GM19324 (cell line): ENCODE data around the gene PRDX1.
"Not testable (repeated sequence)": the region's sequence is repeated elsewhere in the genome, so short reads cannot be mapped to it uniquely, and the experiment has no call there.

Experiments used
- ATAC-seq: cut with Tn5 transposase; IDR thresholded peaks from one replicate; pipeline ENCODE4 v1.9.1; 2021; ENCODE audit warnings: mild to moderate bottlenecking, moderate library complexity; ENCODE audit not compliant: unreplicated experiment, low FRiP score

Gene PRDX1

DNA sequence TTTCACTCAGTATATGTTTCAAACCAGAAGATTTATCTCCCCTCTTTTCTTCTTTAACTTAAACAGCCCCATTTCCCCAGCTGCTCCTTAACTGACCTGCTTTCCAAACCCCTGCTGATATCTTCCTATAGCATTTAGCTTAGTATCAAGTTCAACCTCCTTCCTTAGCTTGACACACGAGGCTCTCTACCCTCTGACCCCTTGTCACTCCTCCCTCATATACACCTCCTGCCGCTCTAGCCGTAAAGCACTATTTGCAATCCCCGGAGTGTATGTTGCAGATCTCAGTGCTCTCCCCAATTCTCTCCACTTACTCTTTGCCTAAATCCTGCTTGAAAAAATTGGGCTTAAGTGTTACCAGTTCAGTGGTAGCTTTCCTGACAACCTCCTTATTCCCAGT is 15.2 kb upstream of the PRDX1 start:
- ATAC-seq, result no peak

DNA sequence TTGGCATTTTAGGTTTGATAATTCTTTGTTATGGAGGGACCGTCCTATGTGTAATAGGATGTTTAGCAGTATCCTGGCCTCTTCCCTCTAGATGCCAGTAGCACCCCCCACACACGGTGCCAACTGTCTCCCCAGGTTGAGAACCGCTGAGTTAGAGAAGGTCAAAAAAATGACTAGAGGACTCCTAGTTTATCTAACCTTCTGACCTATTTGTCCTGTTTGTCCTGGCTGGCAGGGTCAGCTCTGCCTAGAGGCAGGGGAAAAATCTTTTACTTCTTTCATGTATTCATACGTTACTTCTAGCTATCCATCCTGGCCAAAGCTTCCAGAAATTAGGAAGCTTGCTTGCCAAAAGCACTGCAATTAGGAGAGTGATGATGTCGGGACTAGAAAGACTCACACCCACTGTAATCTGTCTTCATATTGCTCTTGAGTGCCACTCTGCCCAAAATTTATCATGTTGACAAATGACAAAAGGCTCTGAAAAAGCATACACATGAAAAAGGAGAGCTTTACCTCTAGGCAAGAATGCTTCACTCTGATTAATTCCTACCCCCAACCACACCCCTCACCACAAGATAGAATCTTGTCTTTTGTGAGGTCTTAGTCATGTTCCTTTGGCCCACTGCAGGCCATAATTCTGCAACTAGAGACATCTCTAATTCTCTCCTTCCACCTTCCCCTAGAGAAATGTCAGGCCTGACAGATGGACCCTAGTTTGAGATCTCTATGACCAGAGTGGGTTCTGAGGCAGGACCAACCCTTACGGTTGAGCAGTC is 14.5 kb upstream of the PRDX1 start:
- no peak for ATAC-seq

DNA sequence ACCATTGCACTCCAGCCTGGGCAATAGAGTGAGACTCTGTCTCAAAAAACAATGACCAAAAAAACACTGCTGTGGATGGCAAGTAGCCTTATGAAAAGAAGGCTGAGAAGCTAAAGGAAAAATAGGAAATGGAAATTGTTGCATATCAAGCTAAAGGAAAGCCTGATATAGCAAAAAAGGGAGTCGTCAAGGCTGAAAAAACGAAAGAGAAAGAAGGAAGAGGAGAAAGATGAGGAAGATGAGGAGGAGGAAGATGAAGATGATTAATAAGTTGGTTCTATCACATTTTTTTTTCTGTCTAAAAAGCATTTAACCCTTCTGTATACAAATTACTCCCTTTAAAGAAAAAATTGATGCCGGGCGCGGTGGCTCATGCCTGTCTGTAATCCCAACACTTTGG is 10.2 kb upstream of the PRDX1 start:
- ATAC-seq, result no peak

DNA sequence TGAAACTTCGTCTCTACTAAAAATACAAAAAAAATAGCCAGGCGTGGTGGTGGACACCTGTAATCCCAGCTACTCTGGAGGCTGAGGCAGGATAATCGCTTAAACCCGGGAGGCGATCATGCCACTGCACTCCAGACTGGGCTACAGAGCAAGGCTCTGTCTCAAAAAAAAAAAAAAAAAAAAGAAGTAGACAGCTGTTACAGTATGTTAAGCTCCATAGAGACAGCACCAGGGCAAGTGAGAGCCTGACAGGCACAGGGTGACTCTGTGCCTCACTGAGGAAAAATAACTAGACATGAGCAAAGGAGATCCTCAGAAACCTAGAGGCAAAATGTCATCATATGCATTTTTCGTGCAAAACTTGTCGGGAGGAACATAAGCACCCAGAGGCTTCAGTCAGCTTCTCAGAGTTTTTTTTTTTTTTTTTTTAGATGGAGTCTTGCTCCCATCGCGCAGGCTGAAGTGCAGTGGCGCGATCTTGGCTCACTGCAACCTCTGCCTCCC is 9.0 kb upstream of the PRDX1 start:
- ATAC-seq, result no peak

DNA sequence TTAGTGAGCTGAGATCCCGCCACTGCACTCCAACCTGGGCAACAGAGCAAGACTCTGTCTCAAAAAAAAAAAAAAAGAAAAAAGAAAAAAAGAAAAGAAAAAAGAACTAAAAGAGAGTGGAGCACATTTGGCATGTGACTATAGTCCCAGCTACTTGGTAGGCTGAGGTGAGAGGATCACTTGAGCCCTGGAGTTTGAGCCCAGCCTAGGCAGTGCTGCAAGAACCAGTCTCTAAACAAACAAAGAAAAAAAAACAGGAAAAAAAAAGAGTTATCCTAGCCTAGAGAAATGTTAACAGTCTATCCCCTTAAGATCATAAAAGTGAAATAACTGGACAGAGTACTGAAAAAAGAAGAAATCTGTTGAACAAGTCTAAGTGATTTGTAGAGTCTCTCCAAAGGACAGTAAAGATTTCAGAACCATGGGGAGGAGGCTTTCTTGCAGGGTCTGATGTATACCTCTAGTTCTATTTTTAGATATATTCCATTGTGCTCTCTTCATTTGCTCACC is 4.5 kb upstream of the PRDX1 start:
- no peak for ATAC-seq

DNA sequence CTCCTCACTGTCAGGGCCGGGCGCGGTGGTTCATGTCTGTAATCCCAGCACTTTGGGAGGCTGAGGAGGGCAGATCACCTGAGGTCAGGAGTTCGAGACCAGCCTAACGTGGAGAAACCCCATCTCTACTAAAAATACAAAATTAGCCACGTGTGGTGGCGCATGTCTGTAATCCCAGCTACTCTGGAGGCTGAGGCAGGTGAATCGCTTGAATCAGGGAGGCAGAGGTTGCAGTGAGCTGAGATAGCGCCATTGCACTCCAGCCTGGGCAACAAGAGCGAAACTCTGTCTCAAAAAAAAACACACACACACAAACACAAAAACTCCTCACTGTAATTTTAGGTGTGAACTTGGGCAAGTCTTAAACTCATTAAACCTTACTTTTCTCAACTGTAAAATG is 2.3 kb upstream of the PRDX1 start:
- ATAC-seq, result not testable (repeated sequence)

DNA sequence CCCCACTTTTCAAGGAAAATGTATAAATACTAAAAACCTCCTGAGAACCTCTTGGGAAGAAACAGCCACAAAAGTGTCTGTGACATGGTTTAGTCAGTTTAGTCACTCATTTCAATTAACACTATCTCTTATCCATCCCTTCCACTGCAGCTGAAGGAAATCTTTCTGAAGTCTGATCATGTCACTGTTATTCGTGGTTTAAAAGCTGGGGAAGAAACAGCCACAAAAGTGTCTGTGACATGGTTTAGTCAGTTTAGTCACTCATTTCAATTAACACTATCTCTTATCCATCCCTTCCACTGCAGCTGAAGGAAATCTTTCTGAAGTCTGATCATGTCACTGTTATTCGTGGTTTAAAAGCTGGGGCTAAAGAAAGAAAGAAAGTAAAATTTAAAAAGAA is 1.8 kb upstream of the PRDX1 start:
- ATAC-seq, result not testable (repeated sequence)

DNA sequence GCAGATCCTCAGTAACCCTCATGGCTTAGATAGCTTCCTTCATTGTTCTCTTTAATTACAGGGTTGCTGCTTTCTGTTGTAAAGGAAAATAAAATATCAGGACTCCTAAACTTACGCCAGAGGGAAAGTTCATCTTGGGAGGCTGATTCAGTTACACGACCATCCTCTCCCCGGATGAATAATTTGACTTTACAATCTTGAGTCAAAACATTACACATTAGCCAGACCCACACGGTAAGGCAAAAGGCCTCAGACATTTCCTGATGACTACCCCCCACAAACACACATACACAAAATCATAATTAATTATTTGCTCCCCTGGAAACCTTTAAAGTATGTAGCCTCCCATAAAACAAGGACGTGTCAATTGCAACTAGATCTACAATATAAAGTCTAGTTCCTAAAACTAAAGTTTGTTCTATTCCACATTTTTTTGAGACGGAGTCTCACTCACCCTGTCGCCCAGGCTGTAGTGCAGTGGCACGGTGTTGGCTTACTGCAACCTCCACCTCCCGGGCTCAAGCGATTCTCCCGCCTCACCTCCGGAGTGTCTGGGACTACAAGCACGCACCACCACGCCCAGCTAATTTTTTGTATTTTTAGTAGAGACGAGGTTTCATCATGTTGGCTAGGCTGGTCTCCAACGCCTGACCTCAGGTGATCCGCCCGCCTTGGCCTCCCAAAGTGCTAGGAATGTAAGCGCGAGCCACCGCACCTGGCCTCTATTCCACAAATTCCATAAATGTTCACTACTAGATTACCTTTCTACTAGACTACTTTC is 830 bp upstream of the PRDX1 start:
- ATAC-seq, result no peak

DNA sequence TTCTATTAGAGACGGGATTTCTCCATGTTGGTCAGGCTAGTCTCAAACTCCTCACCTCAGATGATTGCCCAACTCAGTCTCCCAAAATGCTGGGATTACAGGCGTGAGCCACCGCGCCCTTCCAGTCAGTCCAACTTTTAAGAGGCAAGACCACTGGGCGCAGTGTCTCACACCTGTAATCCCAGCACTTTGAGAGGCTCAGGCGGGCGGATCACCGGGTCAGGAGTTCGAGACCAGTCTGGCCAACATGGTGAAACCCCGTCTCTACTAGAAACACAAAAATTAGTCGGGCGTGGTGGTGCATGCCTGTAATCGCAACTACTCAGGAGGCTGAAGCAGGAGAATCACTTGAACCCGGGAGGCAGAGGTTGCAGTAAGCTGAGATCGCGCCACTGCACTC is 1.9 kb downstream of the PRDX1 start:
- not testable (repeated sequence) for ATAC-seq

DNA sequence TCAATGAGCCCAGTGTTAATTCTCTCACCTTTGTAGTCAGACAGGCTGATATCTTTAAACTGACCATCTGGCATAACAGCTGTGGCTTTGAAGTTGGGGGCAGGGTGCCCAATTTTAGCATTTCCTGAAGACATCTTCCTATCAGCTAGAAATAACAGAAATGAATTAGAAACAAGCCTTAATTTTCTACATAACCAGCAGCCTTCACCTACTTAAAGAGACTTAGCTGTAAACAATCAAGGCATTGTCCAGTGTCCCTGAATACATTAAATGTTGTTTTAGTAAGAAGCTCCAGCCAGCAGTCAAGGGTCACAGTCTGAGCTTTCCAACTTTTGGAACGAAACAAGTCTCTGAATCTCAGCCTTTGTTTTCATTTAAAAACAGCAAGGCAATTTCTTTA is 2.8 kb downstream of the PRDX1 start:
- no peak for ATAC-seq

DNA sequence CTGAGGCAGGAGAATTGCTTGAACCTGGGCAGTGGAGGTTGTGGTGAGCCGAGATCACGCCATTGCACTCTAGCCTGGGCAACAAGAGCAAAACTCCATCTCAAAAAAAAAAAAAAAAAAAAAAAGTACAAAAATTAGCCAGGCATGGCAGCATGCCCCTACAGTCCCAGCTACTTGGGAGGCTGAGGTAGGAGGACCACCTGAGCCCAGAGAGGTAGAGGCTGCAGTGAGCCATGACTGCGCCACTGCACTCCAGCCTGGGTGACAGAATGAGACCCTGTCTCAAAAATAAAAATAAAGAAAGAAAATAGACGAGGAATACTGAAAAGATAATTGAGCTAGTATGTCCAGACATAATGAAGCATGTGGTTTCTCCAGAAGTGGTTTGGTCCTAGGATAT is 3.3 kb downstream of the PRDX1 start:
- ATAC-seq, result not testable (repeated sequence)

DNA sequence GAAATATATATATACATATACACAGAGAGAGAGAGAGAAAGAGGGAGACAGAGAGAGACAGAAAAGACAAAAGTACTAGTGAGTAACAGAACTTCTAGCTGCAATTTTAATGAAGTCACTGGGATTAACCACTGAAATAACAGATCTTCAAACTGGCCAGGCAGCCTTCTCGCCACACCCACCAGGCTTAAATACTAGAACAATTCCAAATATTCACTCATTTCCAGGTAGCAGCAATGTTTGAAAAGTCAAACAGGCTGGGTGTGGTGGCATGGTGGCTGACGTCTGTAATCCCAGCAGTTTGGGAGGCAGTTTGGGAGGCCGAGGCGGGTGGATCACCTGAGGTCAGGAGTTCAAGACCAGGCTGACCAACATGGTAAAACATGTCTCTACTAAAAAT is 5.2 kb downstream of the PRDX1 start:
- no peak for ATAC-seq

DNA sequence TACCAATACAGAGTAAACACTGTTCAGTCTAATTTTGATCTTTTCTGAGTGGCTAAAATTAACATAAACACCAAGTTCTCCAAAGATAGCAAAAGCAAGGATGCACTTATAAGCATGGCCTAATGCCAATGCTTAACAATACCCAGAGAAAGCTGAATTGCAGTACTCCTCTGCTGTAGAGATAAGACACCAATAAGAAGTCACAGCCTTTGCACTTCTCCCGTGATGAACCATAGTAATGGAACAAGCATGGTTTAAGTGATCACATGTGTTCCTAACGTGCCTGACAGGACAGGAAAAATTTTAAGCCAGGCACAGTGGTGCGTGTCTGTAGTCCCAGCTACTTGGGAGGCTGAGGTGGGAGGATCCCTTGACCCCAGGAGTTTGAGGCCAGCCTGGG is 5.6 kb downstream of the PRDX1 start:
- ATAC-seq, result no peak

DNA sequence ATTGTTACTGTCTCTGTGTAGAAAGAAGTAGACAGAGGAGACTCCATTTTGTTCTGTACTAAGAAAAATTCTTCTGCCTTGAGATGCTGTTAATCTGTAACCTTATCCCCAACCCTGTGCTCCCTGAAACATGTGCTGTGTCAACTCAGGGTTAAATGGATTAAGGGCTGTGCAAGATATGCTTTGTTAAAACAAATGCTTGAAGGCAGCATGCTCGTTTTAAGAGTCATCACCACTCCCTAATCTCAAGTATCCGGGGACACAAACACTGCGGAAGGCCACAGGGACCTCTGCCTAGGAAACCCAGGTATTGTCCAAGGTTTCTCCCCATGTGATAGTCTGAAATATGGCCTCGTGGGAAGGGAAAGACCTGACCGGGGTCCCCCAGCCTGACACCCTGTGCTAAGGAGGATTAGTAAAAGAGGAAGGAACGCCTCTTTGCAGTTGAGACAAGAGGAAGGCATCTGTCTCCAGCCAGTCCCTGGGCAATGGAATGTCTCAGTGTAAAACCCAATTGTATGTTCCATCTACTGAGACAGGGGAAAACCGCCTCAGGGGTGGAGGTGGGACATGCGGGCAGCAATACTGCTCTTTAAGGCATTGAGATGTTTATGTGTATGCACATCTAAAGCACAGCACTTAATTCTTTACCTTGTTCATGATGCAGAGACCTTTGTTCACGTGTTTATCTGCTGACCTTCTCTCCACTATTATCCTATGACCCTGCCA is 8.0 kb downstream of the PRDX1 start:
- ATAC-seq, result not testable (repeated sequence)

DNA sequence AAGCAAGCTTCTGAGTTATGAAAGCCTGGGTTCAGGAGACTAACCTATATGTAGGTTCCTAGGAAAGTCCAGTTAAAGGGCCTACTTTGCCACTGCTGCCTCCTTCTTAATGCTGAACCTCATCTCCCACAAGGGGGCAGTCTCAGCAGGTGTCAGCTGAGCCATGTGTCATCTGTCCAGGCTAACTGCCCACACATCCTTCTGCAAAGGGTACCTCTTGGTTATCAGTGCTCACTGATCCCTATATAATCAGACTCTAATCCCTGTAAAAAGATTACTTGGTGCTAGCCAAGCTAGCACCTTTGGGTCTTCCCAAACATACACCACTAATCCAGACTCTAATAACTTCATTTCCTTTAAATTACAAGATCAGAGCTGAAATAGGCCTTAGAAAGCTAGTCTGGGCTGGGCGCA is 9.0 kb downstream of the PRDX1 start:
- ATAC-seq, result no peak

DNA sequence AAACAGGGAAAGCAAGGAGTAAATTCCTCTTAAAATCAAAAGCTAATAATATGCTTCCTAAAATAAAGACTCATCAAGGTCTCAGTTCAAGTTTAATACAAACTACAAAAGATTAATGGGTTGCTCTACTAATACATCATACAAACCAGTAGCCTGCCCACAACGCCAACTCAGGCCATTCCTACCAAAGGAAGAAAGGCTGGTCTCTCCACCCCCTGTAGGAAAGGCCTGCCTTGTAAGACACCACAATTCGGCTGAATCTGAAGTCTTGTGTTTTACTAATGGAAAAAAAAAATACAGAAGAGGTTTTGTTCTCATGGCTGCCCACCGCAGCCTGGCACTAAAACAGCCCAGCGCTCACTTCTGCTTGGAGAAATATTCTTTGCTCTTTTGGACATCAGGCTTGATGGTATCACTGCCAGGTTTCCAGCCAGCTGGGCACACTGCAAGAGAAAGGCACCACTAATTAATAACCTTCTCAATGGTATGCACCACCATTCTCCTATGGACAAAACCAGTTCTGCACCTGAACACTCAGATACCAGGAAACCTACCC is 10.6 kb downstream of the PRDX1 start:
- ATAC-seq, result no peak

DNA sequence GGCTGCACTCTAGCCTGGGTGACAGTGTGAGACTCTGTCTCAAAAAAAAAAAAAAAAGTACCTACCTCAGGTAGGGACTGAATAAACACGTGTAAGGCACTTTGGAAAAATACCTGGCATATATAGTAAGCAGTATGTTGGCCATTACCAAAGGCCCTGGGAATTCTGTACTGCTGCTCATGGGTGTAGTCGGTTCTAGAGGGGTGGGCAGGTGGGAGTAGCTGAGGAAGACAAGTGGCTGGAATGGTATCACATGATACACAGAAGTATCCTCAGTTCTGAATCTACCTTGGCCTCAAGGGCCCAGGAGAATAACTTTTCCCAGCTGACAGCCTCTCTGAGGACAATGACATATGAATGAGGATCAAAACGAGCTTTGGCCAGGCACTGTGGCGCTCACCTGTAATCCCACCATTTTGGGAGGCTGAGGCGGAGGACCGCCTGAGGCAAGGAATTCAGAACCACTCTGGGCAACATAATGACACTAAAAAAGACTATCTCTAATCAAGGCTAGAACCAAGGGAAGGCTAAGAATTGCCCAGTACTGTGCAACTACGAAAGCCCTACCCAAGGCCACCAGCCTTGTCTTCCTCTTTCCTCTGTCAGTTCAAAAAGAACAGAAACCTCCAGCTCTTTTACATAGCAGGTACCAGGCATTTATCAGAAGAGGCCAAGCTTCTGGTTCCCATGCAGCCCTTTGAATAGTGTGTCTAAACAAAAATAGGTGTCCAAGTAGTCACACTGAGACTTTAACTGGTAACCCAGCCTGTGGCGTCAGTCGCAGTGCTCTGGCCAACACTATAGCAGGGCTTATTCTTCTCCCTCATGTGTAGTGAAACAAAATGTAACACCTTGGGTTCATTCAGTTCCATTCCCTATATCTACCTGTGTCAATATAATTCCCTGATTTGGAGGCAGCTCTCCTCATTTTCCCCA is 11.4 kb downstream of the PRDX1 start:
- no peak for ATAC-seq

DNA sequence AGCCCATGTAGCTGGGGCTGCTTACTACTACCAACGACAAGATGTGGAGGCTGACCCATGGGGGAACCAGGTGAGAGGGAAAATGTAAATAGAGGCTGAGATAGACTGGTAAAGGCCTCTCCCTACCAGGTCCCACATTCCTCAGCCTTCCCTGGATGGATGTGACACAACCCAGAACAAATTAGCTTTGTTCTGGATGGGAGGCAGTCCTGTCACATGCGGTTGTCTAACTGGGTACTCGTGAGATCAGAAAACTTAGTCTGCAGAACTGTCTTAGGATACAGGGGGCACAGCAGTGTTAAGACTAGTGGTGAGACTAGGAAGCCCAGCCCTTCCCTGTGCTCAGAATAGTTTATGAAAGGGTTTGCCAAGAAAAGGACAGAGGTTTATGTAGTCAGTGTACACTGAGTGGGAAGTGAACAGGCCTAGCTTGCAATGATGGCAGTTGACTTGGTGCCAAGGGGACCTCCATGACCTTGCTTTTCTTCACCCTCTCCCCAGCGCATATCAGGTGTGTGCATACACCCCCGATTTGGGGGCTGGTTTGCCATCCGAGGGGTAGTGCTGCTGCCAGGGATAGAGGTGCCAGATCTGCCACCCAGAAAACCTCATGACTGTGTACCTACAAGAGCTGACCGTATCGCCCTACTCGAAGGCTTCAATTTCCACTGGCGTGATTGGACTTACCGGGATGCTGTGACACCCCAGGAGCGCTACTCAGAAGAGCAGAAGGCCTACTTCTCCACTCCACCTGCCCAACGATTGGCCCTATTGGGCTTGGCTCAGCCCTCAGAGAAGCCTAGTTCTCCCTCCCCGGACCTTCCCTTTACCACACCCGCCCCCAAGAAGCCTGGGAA is 13.2 kb downstream of the PRDX1 start:
- ATAC-seq, result no peak

DNA sequence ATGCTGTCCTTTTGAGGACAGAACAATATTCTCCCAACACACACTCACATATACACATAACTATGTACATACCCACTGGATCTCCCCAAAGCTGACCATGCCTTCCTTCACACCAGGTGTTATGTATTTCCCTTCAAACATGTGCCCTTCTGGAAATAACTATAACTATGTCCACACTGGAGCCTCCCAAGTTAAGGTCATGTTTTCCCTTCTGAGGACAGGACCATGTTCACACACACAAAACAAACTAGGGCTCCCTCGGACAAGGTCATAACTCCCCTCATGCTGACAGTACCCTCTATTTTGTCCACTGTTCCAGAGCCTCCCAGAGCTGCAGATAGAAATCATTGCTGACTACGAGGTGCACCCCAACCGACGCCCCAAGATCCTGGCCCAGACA is 13.8 kb downstream of the PRDX1 start:
- ATAC-seq, result no peak
